ENCODE measurements around the gene ATP1A3. TPM values are rescaled to one million over a fixed set of nuclear protein-coding genes. Genes with fewer than 3 reads are reported as not detected.
A peak's percentile ranks its signal among the peaks of the same experiment; 100 is the strongest.

The ATP1A3 gene
- total RNA-seq, 6 donors from 2014 or later: under 0.01 to 0.51 (median 0.15) TPM; not detected in 2

DNA sequence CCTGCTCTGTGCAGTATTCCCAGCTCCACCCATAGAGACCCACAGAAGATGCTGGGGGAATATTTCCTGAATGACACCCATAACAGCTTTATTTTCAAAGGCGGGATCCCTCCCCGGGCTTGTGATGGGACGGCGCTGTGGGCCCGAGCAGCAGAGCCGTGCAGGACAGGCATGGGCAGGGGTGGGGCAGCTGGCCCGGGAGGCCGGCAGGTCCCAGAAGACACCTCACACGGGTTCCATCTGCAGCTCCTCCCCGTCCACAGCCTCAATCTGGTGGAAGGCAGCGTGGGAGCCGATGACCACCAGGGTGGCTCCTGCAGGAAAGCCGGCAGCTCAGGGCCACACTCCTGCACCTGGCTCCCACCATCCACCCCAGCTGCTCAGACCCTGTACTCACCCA is 37.4 kb downstream of the ATP1A3 start:
- H3K4me3 ChIP-seq: no peak overlapping the region
- TF ChIP-seq, protein P1, sequence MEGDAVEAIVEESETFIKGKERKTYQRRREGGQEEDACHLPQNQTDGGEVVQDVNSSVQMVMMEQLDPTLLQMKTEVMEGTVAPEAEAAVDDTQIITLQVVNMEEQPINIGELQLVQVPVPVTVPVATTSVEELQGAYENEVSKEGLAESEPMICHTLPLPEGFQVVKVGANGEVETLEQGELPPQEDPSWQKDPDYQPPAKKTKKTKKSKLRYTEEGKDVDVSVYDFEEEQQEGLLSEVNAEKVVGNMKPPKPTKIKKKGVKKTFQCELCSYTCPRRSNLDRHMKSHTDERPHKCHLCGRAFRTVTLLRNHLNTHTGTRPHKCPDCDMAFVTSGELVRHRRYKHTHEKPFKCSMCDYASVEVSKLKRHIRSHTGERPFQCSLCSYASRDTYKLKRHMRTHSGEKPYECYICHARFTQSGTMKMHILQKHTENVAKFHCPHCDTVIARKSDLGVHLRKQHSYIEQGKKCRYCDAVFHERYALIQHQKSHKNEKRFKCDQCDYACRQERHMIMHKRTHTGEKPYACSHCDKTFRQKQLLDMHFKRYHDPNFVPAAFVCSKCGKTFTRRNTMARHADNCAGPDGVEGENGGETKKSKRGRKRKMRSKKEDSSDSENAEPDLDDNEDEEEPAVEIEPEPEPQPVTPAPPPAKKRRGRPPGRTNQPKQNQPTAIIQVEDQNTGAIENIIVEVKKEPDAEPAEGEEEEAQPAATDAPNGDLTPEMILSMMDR (IDR thresholded peaks at IDR 0.05): no peak
- TF ChIP-seq POLR2AphosphoS5 (IDR thresholded peaks at IDR 0.05) (no peak), EP300 (IDR thresholded peaks at IDR 0.05) (no peak), POLR2A (IDR thresholded peaks at IDR 0.05) (no peak)
- H3K9me3 ChIP-seq: no peaks in the 10 kb centered on the region
- peak overlapping the region in 1 of 4 donors; percentile 94 for H3K27ac ChIP-seq
- 92 to 96% methylated on average over 5 to 13 of the region's 13 CpGs for WGBS, 2 donors
- peaks cover 0 to 24% (median 10%) of the 10 kb centered on the region in 4 donors for H3K36me3 ChIP-seq
- ATAC-seq (ENCODE audit: low FRiP score in 2 of 2) (no peak), DNase-seq (peak in 1 of 2 donors; percentile 65)
- peaks cover 12 to 21% (median 20%) of the 10 kb centered on the region in 4 donors for H3K4me1 ChIP-seq
- no peaks in the 10 kb centered on the region for H3K27me3 ChIP-seq

DNA sequence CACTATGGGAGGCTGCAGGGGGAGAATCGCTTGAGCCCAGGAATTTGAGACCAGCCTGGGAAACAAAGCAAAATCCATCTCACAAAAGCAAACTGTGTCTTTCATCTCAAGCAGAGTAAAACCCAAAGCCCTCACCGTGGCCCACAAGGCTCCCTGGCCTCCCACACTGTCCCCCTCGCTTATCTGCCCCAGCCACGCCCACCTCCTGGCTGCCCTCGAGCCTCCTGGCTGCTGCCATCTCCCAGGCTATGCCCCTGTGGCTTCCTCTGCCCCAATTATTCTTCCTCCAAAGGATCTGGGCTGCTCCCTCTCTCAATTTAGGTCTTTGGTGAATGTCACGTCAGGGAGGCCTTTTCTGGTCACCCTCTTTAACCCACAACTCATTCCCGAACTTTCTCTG is 38.5 kb downstream of the ATP1A3 start:
- H3K4me1 ChIP-seq: peaks cover 12 to 21% (median 20%) of the 10 kb centered on the region in 4 donors
- DNase-seq (peak in 1 of 2 donors; percentile 32), ATAC-seq (ENCODE audit: low FRiP score in 2 of 2) (no peak)
- TF ChIP-seq POLR2A (IDR thresholded peaks at IDR 0.05) (no peak), EP300 (IDR thresholded peaks at IDR 0.05) (no peak), POLR2AphosphoS5 (IDR thresholded peaks at IDR 0.05) (no peak)
- TF ChIP-seq, protein P1 (IDR thresholded peaks at IDR 0.05): no peak
- H3K4me3 ChIP-seq: no peak overlapping the region
- peaks cover 0 to 24% (median 10%) of the 10 kb centered on the region in 4 donors for H3K36me3 ChIP-seq
- no peaks in the 10 kb centered on the region for H3K27me3 ChIP-seq
- 75 to 79% methylated on average over 7 of the region's 7 CpGs for whole genome bisulfite sequencing, 2 donors
- H3K9me3 ChIP-seq: no peaks in the 10 kb centered on the region
- H3K27ac ChIP-seq: peak overlapping the region in 1 of 4 donors; percentile 42

DNA sequence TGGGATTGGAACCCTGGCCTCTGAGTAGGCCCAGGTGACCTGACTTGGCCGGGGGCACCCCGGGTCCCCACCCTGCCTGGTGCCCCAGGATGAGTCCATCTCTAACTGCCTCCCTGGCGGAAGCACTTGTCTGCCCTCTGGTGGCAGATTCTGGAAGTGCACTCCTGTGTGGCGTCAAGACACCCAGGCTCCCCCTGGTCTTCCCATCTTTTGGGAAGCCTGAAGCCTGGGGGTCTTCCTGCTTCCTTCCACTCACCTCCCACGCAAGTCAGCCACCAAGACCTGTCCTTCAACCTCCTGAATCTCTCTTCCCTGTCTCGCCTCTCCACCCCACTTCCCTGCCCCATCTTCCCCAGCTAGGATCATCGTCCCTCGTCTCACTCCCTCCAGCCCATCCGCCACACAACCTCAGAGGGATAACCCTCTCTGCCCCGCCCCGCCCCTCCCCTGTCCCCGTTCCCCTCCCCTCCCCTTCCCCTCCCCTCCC is 42.3 kb downstream of the ATP1A3 start:
- TF ChIP-seq POLR2A (IDR thresholded peaks at IDR 0.05): no peak
- TF ChIP-seq, protein P1 (IDR thresholded peaks at IDR 0.05): peak; percentile 93 to 98 (median 96)
- Histone ChIP-seq H3K36me3 (peaks cover 0 to 21% (median 9%) of the 10 kb centered on the region in 4 donors), H3K4me1 (no peaks in the 10 kb centered on the region), H3K4me3 (no peak overlapping the region), H3K9me3 (no peaks in the 10 kb centered on the region), H3K27ac (no peak overlapping the region), H3K27me3 (no peaks in the 10 kb centered on the region)
- DNase-seq (peak; percentile 68 to 75), ATAC-seq (ENCODE audit: low FRiP score in 2 of 2) (peak; percentile 81 to 92)
- WGBS, 2 donors: 5 to 6% methylated on average over 9 to 12 of the region's 12 CpGs

DNA sequence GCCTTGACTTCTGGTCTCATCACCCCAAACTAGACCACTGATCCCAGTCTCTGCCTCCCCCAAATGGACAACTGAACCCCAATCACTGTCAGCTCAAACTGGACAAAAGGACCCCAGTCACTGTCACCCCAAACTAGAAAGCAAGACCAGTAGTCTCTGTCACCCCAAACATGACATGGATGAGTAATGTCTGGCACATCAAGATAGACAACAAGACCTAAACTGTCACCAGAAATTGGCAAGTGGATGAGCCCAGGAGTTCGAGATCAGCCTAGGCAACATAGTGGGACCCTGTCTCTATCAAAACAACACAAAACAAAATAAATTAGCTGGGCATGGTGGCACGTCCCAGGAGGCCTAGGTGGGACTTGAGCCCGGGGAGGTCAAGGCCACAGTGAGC is 46.9 kb downstream of the ATP1A3 start:
- Histone ChIP-seq H3K27me3 (no peaks in the 10 kb centered on the region), H3K36me3 (no peaks in the 10 kb centered on the region), H3K9me3 (no peaks in the 10 kb centered on the region), H3K4me3 (no peak overlapping the region), H3K4me1 (no peaks in the 10 kb centered on the region), H3K27ac (no peak overlapping the region)
- TF ChIP-seq POLR2AphosphoS5 (IDR thresholded peaks at IDR 0.05) (no peak), POLR2A (IDR thresholded peaks at IDR 0.05) (no peak), EP300 (IDR thresholded peaks at IDR 0.05) (no peak)
- TF ChIP-seq, protein P1 (IDR thresholded peaks at IDR 0.05): no peak
- ATAC-seq (ENCODE audit: low FRiP score in 2 of 2) (no peak), DNase-seq (no peak)
- WGBS, 2 donors: 86 to 98% methylated on average over 3 of the region's 3 CpGs
